Upper lobe of right lung (tissue), 1 donor: ENCODE measurements around the gene C19orf25. TPM values are rescaled to one million over a fixed set of nuclear protein-coding genes. Genes with fewer than 3 reads are reported as not detected.

Experiments
- ATAC-seq: fragments of 200-7000 bp; cut with Tn5 transposase; one replicate; pipeline ENCODE4 v1.9.1; 2020; ENCODE audit warnings: mild to moderate bottlenecking, moderate library complexity
- DNase-seq: peaks from one replicate; pipeline ENCODE4 v3.0.0-alpha.2; 2020
- H3K27ac ChIP-seq: fragments of 200-600 bp; one replicate; pipeline ENCODE4 v1.8.0; 2022
- H3K27me3 ChIP-seq: fragments of 200-600 bp; one replicate; pipeline ENCODE4 v1.8.0; 2022; ENCODE audit warnings: mild to moderate bottlenecking
- H3K36me3 ChIP-seq: fragments of 200-600 bp; one replicate; pipeline ENCODE4 v1.8.0; 2022
- H3K4me1 ChIP-seq: fragments of 200-600 bp; one replicate; pipeline ENCODE4 v1.8.0; 2022
- H3K4me3 ChIP-seq: fragments of 200-600 bp; one replicate; pipeline ENCODE4 v1.8.0; 2022; ENCODE audit warnings: mild to moderate bottlenecking
- H3K9me3 ChIP-seq: fragments of 200-600 bp; one replicate; pipeline ENCODE4 v1.8.0; 2022
- intact Hi-C: fragments of 100-400 bp; cut with DNase I; formaldehyde crosslinking; loops from one replicate; pipeline ENCODE4 v1.11.0; 2022
- total RNA-seq: library from RNA; stranded (reverse); fragmentation: NEBNext Ultra II Directional; extraction: Animal tissue kit (Norgen Biotek cat#: 25700); gene quantifications from one replicate; pipeline ENCODE4 v1.2.1, GENCODE V29; 2021
- TF ChIP-seq, protein P1 (sequence below): fragments of 200-600 bp; IDR thresholded peaks from one replicate; pipeline ENCODE4 v1.8.0; 2022; ENCODE audit warnings: antibody characterized with exemption
- donor health status: DM: no; HTN: yes; CAD: no; lungs with severe emphysema.

Gene C19orf25
- total RNA-seq, 1 donor from 2014 or later, result 26.3 TPM

DNA sequence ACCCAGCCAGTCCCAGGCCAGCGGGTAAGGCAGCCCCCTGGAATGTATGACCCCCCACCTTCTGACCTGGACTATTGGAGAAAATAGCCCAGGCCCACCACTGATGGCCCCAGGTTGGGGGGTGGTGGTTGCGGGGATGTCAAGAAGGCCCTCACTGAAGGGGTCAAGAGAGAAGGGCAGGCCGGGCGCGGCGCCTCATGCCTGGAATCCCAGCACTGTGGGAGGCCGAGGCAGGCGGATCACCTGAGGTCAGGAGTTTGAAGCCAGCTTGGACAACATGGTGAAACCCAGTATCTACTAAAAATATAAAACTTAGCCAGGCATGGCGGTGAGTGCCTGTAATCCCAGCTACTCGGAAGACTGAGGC lies 35.3 kb upstream of the C19orf25 start:
- Histone ChIP-seq H3K27me3 (peaks cover 56% of the 10 kb centered on the region), H3K27ac (no peak overlapping the region), H3K4me1 (peaks cover 7% of the 10 kb centered on the region), H3K36me3 (no peaks in the 10 kb centered on the region), H3K9me3 (no peaks in the 10 kb centered on the region), H3K4me3 (no peak overlapping the region)
- DNase-seq (no peak), ATAC-seq (no peak)
- intact Hi-C loops, result no loop called here
- TF ChIP-seq, protein P1, sequence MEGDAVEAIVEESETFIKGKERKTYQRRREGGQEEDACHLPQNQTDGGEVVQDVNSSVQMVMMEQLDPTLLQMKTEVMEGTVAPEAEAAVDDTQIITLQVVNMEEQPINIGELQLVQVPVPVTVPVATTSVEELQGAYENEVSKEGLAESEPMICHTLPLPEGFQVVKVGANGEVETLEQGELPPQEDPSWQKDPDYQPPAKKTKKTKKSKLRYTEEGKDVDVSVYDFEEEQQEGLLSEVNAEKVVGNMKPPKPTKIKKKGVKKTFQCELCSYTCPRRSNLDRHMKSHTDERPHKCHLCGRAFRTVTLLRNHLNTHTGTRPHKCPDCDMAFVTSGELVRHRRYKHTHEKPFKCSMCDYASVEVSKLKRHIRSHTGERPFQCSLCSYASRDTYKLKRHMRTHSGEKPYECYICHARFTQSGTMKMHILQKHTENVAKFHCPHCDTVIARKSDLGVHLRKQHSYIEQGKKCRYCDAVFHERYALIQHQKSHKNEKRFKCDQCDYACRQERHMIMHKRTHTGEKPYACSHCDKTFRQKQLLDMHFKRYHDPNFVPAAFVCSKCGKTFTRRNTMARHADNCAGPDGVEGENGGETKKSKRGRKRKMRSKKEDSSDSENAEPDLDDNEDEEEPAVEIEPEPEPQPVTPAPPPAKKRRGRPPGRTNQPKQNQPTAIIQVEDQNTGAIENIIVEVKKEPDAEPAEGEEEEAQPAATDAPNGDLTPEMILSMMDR, result no peak

DNA sequence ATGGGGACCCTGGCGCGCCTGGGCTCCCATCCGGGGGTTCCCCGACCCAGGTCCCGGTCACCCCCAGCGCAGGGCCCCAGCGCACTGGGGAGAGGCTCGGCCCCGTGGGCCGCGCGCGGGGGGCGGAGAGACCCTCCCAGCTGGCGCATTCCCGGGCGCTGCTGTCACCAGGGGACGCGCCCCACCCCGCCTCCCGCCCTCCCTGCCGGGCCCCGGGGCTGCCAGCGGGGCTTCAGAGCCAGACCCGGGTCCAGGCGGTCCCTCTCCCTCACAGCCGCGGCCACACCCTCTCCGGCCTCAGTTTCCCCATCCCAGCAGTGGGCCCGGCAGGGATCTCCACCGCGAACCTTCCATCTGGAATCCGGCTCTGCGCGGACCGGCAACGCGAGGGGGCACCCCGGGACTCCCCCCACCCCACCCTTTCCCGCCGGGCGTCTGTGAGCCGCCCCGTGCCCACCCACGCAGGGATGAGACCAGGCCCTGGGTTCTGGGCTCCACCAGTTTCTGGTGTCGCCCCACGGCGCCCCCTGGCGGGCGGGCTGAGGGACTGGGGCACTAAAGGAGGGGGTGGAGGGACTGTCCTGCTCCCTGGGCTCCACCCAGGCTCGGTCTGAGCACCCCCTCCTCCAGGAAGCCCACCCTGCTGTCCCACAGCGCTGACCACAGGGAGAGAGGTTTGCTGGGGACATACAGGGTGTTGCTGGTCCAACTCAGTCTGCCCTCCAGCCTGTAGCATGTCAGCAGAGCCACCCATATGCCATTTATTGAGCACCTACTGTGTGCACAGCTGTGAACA lies 34.7 kb upstream of the C19orf25 start:
- DNase-seq (peak; percentile 85), ATAC-seq (peak; percentile 76)
- H3K36me3 ChIP-seq, result no peaks in the 10 kb centered on the region
- intact Hi-C loops, result no loop called here
- H3K4me1 ChIP-seq, result peaks cover 7% of the 10 kb centered on the region
- peak overlapping the region; percentile 45 for H3K4me3 ChIP-seq
- H3K27me3 ChIP-seq, result peaks cover 56% of the 10 kb centered on the region
- TF ChIP-seq, protein P1, result peak; percentile 54
- no peak overlapping the region for H3K27ac ChIP-seq
- no peaks in the 10 kb centered on the region for H3K9me3 ChIP-seq

GRCh38 chr19:1512671-1513498 lies 33.9 kb upstream of the C19orf25 start, which contains the start of gene ADAMTSL5:
TSS of gene ADAMTSL5 (minus strand) at chr19:1513019. CDS start at chr19:1510943, 2,076 bp downstream.
- Histone ChIP-seq H3K36me3 (no peaks in the 10 kb centered on the region), H3K4me1 (peaks cover 7% of the 10 kb centered on the region), H3K4me3 (peak within 1 kb of the TSS; percentile 45), H3K27me3 (peaks cover 56% of the 10 kb centered on the region), H3K27ac (no peak within 1 kb of the TSS), H3K9me3 (no peaks in the 10 kb centered on the region)
- intact Hi-C loops, result no loop called here
- ATAC-seq (peak; percentile 72), DNase-seq (peak; percentile 81)
- TF ChIP-seq, protein P1, result no peak

GRCh38 chr19:1511318-1512317 lies 32.6 kb upstream of the C19orf25 start:
- H3K4me1 ChIP-seq, result peaks cover 10% of the 10 kb centered on the region
- no peak overlapping the region for H3K4me3 ChIP-seq
- no peaks in the 10 kb centered on the region for H3K9me3 ChIP-seq
- H3K27me3 ChIP-seq, result peaks cover 53% of the 10 kb centered on the region
- no peak overlapping the region for H3K27ac ChIP-seq
- no peaks in the 10 kb centered on the region for H3K36me3 ChIP-seq
- intact Hi-C loops, result no loop called here
- DNase-seq (no peak), ATAC-seq (no peak)
- TF ChIP-seq, protein P1, result no peak

GRCh38 chr19:1510807-1511206 lies 31.8 kb upstream of the C19orf25 start:
- Histone ChIP-seq H3K4me1 (peaks cover 10% of the 10 kb centered on the region), H3K4me3 (no peak overlapping the region), H3K27me3 (peaks cover 46% of the 10 kb centered on the region), H3K27ac (no peak overlapping the region), H3K9me3 (no peaks in the 10 kb centered on the region), H3K36me3 (no peaks in the 10 kb centered on the region)
- DNase-seq, result no peak
- TF ChIP-seq, protein P1, result no peak
- no peak for ATAC-seq
- intact Hi-C loops, result no loop called here
